Heart right ventricle (tissue), 16 donors: ENCODE measurements around the gene CYP27A1. TPM values are rescaled to one million over a fixed set of nuclear protein-coding genes. Genes with fewer than 3 reads are reported as not detected.

Experiments used
- ATAC-seq, 8 donors: fragments of 200-7000 bp; cut with Tn5 transposase; one replicate each; pipeline ENCODE4 v1.9.1; 2020; ENCODE audit warnings: mild to moderate bottlenecking in 8 of 8, moderate library complexity in 8 of 8, moderate number of reproducible peaks in 1 of 8
- DNase-seq, 2 donors: peaks; one replicate each; pipeline ENCODE4 v3.0.0-alpha.2; 2020
- H3K27ac ChIP-seq, 10 donors: fragments of 200-600 bp; sonication (generic) in 2 of 10; one replicate each; pipeline versions ENCODE4 v1.5.0 to v1.8.0; 2020 to 2022; ENCODE audit warnings: mild to moderate bottlenecking in 3 of 10
- H3K27me3 ChIP-seq, 7 donors: fragments of 200-600 bp; one replicate each; pipeline ENCODE4 v1.8.0; 2021 to 2022; ENCODE audit warnings: mild to moderate bottlenecking in 2 of 7
- H3K36me3 ChIP-seq, 9 donors: fragments of 200-600 bp; sonication (generic) in 1 of 9; one replicate each; pipeline versions ENCODE4 v1.5.0 to v1.8.0; 2020 to 2022; ENCODE audit warnings: mild to moderate bottlenecking in 2 of 9
- H3K4me1 ChIP-seq, 9 donors: fragments of 200-600 bp; sonication (generic) in 1 of 9; one replicate each; pipeline versions ENCODE4 v1.5.0 to v1.8.0; 2020 to 2022; ENCODE audit warnings: mild to moderate bottlenecking in 4 of 9
- H3K4me3 ChIP-seq, 10 donors: fragments of 200-600 bp; sonication (generic) in 2 of 10; one replicate each; pipeline versions ENCODE4 v1.5.0 to v1.8.0; 2020 to 2022; ENCODE audit warnings: mild to moderate bottlenecking in 7 of 10, moderate library complexity in 2 of 10
- H3K9me3 ChIP-seq, 11 donors: fragments of 200-600 bp in 10 of 11; sonication (generic) in 2 of 11; one replicate each; pipeline versions ENCODE4 v1.5.0 to v1.8.0; 2013 to 2022; ENCODE audit warnings: mild to moderate bottlenecking in 2 of 11, control low read depth in 1 of 11, moderate library complexity in 1 of 11
- CTCF ChIP-seq, 9 donors: fragments of 200-600 bp; sonication (generic) in 2 of 9; IDR thresholded peaks; one replicate each; pipeline versions ENCODE4 v1.5.0 to v1.8.0; 2021 to 2022; ENCODE audit warnings: antibody characterized with exemption in 9 of 9, mild to moderate bottlenecking in 5 of 9, moderate library complexity in 1 of 9
- WGBS, 2 donors: extraction: QIAGEN DNeasy Blood & Tissue Kit; methylation state at CpG; one replicate each; pipeline ENCODE4 v1.1.7; 2013; ENCODE audit warnings: inconsistent platforms in 1 of 2; 5-methylcytosine and 5-hydroxymethylcytosine counted together
- intact Hi-C, 10 donors: fragments of 100-400 bp; cut with DNase I; formaldehyde crosslinking; loops; one replicate each; pipeline versions ENCODE4 v1.11.1 to v1.14.2; 2022
- polyA plus RNA-seq, 2 donors: library from polyadenylated mRNA; stranded (reverse); fragments of 200-250 nt; gene quantifications; one replicate each; pipeline ENCODE4 v1.2.3, GENCODE V29; 2013
- total RNA-seq, 10 donors: library from RNA; stranded (reverse); fragmentation: NEBNext Ultra II Directional in 3 of 10; extraction: Animal tissue kit (Norgen Biotek cat#: 25700) in 3 of 10; gene quantifications; one replicate each; pipeline versions ENCODE4 v1.2.1 to v1.2.4, GENCODE V29; 2021 to 2023
- donor health status: Arrhythmogenic right ventricular cardiomyopathy.
- donor health status: ischemic (EF 13 %, LVEDD 7.1; RV severe dilation, severe dysfunction).
- donor health status: healthy with polysubstance abuse.
- donor health status: DM: no; HTN: yes; CAD: no.
- donor health status: DM: no; HTN: no; CAD: no.
- donor health status: ischemic (EF 25% LVEDD 6.9; RV normal size, moderate dysfunction).
- donor health status: ischemic (EF 25% LVEDD 5.7; RV mildly dilated, moderate dysfunction).
- donor health status: healthy.
- donor health status: DM: yes; HTN: yes; CAD: no.
- donor health status: Ischemic cardiomyopathy.
- donor health status: ischemic (EF 35%, LVEDD 5.7; RV mildly dilated, moderate dysfunction).
- donor health status: nonischemic (EF 11% LVEDD 7.7; RV severe dilation, severe dysfunction).
- donor health status: DM: yes; HTN: yes; CAD: no.
- donor health status: PGD.
- donor health status: ischemic (EF 29% LVEDD 5.4; RV normal size, mild dysfunction).
- donor health status: nonischemic (EF 23%, LVEDD 6.1; RV moderate dilation, normal function).

The CYP27A1 gene
- total and polyA plus RNA-seq, 12 donors: 3.7 to 12.8 (median 7.6) TPM

GRCh38 chr2:218734190-218734975 lies 47.6 kb upstream of the CYP27A1 start:
- Histone ChIP-seq H3K4me3 (no peak overlapping the region), H3K9me3 (no peaks in the 10 kb centered on the region), H3K4me1 (peaks cover 0 to 55% (median 3%) of the 10 kb centered on the region in 9 donors), H3K36me3 (peaks cover 0 to 26% (median 16%) of the 10 kb centered on the region in 9 donors), H3K27ac (peak overlapping the region in 2 of 10 donors; percentile 0 to 83), H3K27me3 (no peaks in the 10 kb centered on the region)
- ATAC-seq (no peak), DNase-seq (no peak)
- no peak for TF ChIP-seq CTCF (IDR thresholded peaks at IDR 0.05)
- 97% methylated on average over 8 of the region's 8 CpGs for WGBS, 2 donors
- intact Hi-C loops: loop anchor here in 1 of 10 donors (5.0 kb wide), 1 partner anchor 113 kb away; no protein-coding TSS in a partner anchor

- Histone ChIP-seq H3K4me1 (peaks cover 0 to 39% (median 3%) of the 10 kb centered on the region in 9 donors), H3K4me3 (no peak overlapping the region), H3K36me3 (peaks cover 0 to 47% (median 16%) of the 10 kb centered on the region in 9 donors), H3K9me3 (no peaks in the 10 kb centered on the region), H3K27ac (peak overlapping the region in 3 of 10 donors; percentile 22 to 33 (median 24)), H3K27me3 (no peaks in the 10 kb centered on the region)
- 45 to 64% methylated on average over 2 of the region's 2 CpGs for WGBS, 2 donors
- no peak for TF ChIP-seq CTCF (IDR thresholded peaks at IDR 0.05)
- DNase-seq: no peak
- peak in 1 of 8 donors; percentile 32 for ATAC-seq
- intact Hi-C loops: no loop called here
These were observed 45.4 kb upstream of the CYP27A1 start for GRCh38 chr2:218736531-218736930.

GRCh38 chr2:218743068-218743467 lies 38.9 kb upstream of the CYP27A1 start:
- Histone ChIP-seq H3K27ac (peak overlapping the region in 1 of 10 donors; percentile 88), H3K36me3 (peaks cover 0 to 75% (median 9%) of the 10 kb centered on the region in 9 donors), H3K9me3 (no peaks in the 10 kb centered on the region), H3K4me1 (peaks cover 0 to 47% (median 19%) of the 10 kb centered on the region in 9 donors), H3K4me3 (no peak overlapping the region), H3K27me3 (no peaks in the 10 kb centered on the region)
- no peak for TF ChIP-seq CTCF (IDR thresholded peaks at IDR 0.05)
- DNase-seq: no peak
- 71 to 81% methylated on average over 6 of the region's 6 CpGs for WGBS, 2 donors
- ATAC-seq: no peak
- intact Hi-C loops: no loop called here

GRCh38 chr2:218744615-218745014 lies 37.3 kb upstream of the CYP27A1 start:
- peak overlapping the region in 6 of 10 donors; percentile 66 to 88 (median 75) for H3K27ac ChIP-seq
- no peaks in the 10 kb centered on the region for H3K9me3 ChIP-seq
- TF ChIP-seq CTCF (IDR thresholded peaks at IDR 0.05): no peak
- H3K4me1 ChIP-seq: peaks cover 0 to 47% (median 19%) of the 10 kb centered on the region in 9 donors
- no peaks in the 10 kb centered on the region for H3K27me3 ChIP-seq
- DNase-seq (no peak), ATAC-seq (no peak)
- H3K4me3 ChIP-seq: no peak overlapping the region
- intact Hi-C loops: no loop called here
- 57 to 70% methylated on average over 3 of the region's 3 CpGs for WGBS, 2 donors
- peaks cover 0 to 75% (median 16%) of the 10 kb centered on the region in 9 donors for H3K36me3 ChIP-seq
